SJCRH30 (cell line): ENCODE measurements around the gene UBE2E2. TPM values are rescaled to one million over a fixed set of nuclear protein-coding genes. Genes with fewer than 3 reads are reported as not detected.

Experiments used
- DNase-seq, 2 experiments: peaks; one replicate each; pipeline ENCODE4 v3.0.0-alpha.2; 2015 to 2020
- H3K27ac ChIP-seq: fragments of 250-450 bp; sonication (Bioruptor Pico); 2 replicates; pipeline ENCODE4 v1.5.1; 2020; ENCODE audit warnings: mild to moderate bottlenecking, moderate library complexity
- H3K27me3 ChIP-seq: fragments of 250-450 bp; sonication (Bioruptor Pico); 2 replicates; pipeline ENCODE4 v1.5.1; 2020; ENCODE audit warnings: mild to moderate bottlenecking, moderate library complexity
- H3K36me3 ChIP-seq: fragments of 250-450 bp; sonication (Bioruptor Pico); 2 replicates; pipeline ENCODE4 v1.5.1; 2020; ENCODE audit warnings: mild to moderate bottlenecking, moderate library complexity
- H3K4me1 ChIP-seq: fragments of 250-450 bp; sonication (Bioruptor Pico); 2 replicates; pipeline ENCODE4 v1.5.1; 2020; ENCODE audit warnings: mild to moderate bottlenecking, moderate library complexity
- H3K4me3 ChIP-seq: fragments of 250-450 bp; sonication (Bioruptor Pico); 2 replicates; pipeline ENCODE4 v1.5.1; 2020; ENCODE audit warnings: mild to moderate bottlenecking, moderate library complexity
- H3K9me3 ChIP-seq: fragments of 250-450 bp; sonication (Bioruptor Pico); replicated peaks from 2 replicates; pipeline ENCODE4 v1.5.1; 2020; ENCODE audit warnings: mild to moderate bottlenecking, moderate library complexity
- total RNA-seq: library from RNA; depleted of rRNA; stranded (reverse); fragments of >200 nt; shearing (Covaris generic); gene quantifications from 2 replicates; pipeline ENCODE4 v1.2.3, GENCODE V29; 2014; rRNA removed

UBE2E2 gene
- total RNA-seq = 94.6 and 96.3 TPM in 2 replicates

GRCh38 chr3:23202921-23203707 lies at the start of gene UBE2E2:
TSS of gene UBE2E2 (plus strand) at chr3:23203327.
- DNase-seq = peak; percentile 83 to 88
- Histone ChIP-seq H3K4me1 (peaks cover 5% of the 10 kb centered on the region; the same call in 1 of the 2 replicates), H3K4me3 (peak within 1 kb of the TSS; percentile 97), H3K9me3 (no peaks in the 10 kb centered on the region), H3K36me3 (no peaks in the 10 kb centered on the region), H3K27ac (peak within 1 kb of the TSS; percentile 52), H3K27me3 (no peaks in the 10 kb centered on the region)

GRCh38 chr3:23153436-23153835 lies 49.7 kb upstream of the UBE2E2 start:
- peaks cover 2% of the 10 kb centered on the region; the same call in 1 of the 2 replicates for H3K9me3 ChIP-seq
- H3K4me1 ChIP-seq = no peaks in the 10 kb centered on the region
- H3K4me3 ChIP-seq = no peak overlapping the region
- no peak for DNase-seq
- H3K36me3 ChIP-seq = no peaks in the 10 kb centered on the region
- H3K27ac ChIP-seq = no peak overlapping the region
- no peaks in the 10 kb centered on the region for H3K27me3 ChIP-seq

- Histone ChIP-seq H3K4me3 (no peak overlapping the region), H3K4me1 (peaks cover 3% of the 10 kb centered on the region; the same call in 1 of the 2 replicates), H3K36me3 (no peaks in the 10 kb centered on the region), H3K27me3 (no peaks in the 10 kb centered on the region), H3K27ac (no peak overlapping the region), H3K9me3 (peaks cover 2% of the 10 kb centered on the region; the same call in 1 of the 2 replicates)
- no peak for DNase-seq
Observed at GRCh38 chr3:23157331-23157730, 45.8 kb upstream of the UBE2E2 start.

- H3K4me1 ChIP-seq = peaks cover 3% of the 10 kb centered on the region; the same call in 1 of the 2 replicates
- peaks cover 6% of the 10 kb centered on the region; the same call in 1 of the 2 replicates for H3K9me3 ChIP-seq
- no peaks in the 10 kb centered on the region for H3K27me3 ChIP-seq
- H3K27ac ChIP-seq = no peak overlapping the region
- DNase-seq = no peak
- H3K4me3 ChIP-seq = no peak overlapping the region
- H3K36me3 ChIP-seq = no peaks in the 10 kb centered on the region
Observed at GRCh38 chr3:23159929-23160328, 43.2 kb upstream of the UBE2E2 start.

GRCh38 chr3:23161308-23161707 lies 41.8 kb upstream of the UBE2E2 start:
- Histone ChIP-seq H3K36me3 (no peaks in the 10 kb centered on the region), H3K27me3 (no peaks in the 10 kb centered on the region), H3K4me3 (no peak overlapping the region), H3K27ac (no peak overlapping the region), H3K4me1 (peaks cover 3% of the 10 kb centered on the region; the same call in 1 of the 2 replicates), H3K9me3 (0 out of 2 replicates have a peak, but pooled peaks cover 3% of the 10 kb centered on the region)
- DNase-seq = no peak

GRCh38 chr3:23161896-23162570 lies 41.1 kb upstream of the UBE2E2 start:
- peaks cover 3% of the 10 kb centered on the region; the same call in 1 of the 2 replicates for H3K4me1 ChIP-seq

GRCh38 chr3:23162934-23163333 lies 40.2 kb upstream of the UBE2E2 start:
- Histone ChIP-seq H3K9me3 (0 out of 2 replicates have a peak, but pooled peaks cover 3% of the 10 kb centered on the region), H3K4me1 (peaks cover 3% of the 10 kb centered on the region; the same call in 1 of the 2 replicates), H3K36me3 (no peaks in the 10 kb centered on the region), H3K27me3 (no peaks in the 10 kb centered on the region), H3K27ac (no peak overlapping the region), H3K4me3 (no peak overlapping the region)
- no peak for DNase-seq

More at GRCh38 chr3:23161896-23162570, 41.1 kb upstream of the UBE2E2 start:
- Histone ChIP-seq H3K4me3 (no peak overlapping the region), H3K27ac (no peak overlapping the region), H3K27me3 (no peaks in the 10 kb centered on the region), H3K9me3 (0 out of 2 replicates have a peak, but pooled peaks cover 3% of the 10 kb centered on the region), H3K36me3 (no peaks in the 10 kb centered on the region)
- DNase-seq = no peak

GRCh38 chr3:23164746-23165145 lies 38.4 kb upstream of the UBE2E2 start:
- H3K4me3 ChIP-seq = no peak overlapping the region
- peaks cover under 1% of the 10 kb centered on the region; the same call in 1 of the 2 replicates for H3K4me1 ChIP-seq
- no peak for DNase-seq
- H3K27ac ChIP-seq = no peak overlapping the region
- H3K9me3 ChIP-seq = 0 out of 2 replicates have a peak, but pooled peaks cover 3% of the 10 kb centered on the region
- no peaks in the 10 kb centered on the region for H3K27me3 ChIP-seq
- no peaks in the 10 kb centered on the region for H3K36me3 ChIP-seq

- Histone ChIP-seq H3K4me1 (no peaks in the 10 kb centered on the region), H3K27me3 (no peaks in the 10 kb centered on the region), H3K36me3 (no peaks in the 10 kb centered on the region), H3K9me3 (0 out of 2 replicates have a peak, but pooled peaks cover 3% of the 10 kb centered on the region), H3K27ac (no peak overlapping the region), H3K4me3 (no peak overlapping the region)
- DNase-seq = no peak
Observed at GRCh38 chr3:23165571-23165970, 37.6 kb upstream of the UBE2E2 start.

GRCh38 chr3:23166276-23166675 lies 36.9 kb upstream of the UBE2E2 start:
- DNase-seq = no peak
- no peaks in the 10 kb centered on the region for H3K36me3 ChIP-seq
- no peak overlapping the region for H3K4me3 ChIP-seq
- H3K27me3 ChIP-seq = no peaks in the 10 kb centered on the region
- H3K4me1 ChIP-seq = no peaks in the 10 kb centered on the region
- no peak overlapping the region for H3K27ac ChIP-seq
- H3K9me3 ChIP-seq = 0 out of 2 replicates have a peak, but pooled peaks cover 3% of the 10 kb centered on the region

GRCh38 chr3:23166845-23167244 lies 36.3 kb upstream of the UBE2E2 start:
- Histone ChIP-seq H3K27ac (no peak overlapping the region), H3K4me3 (no peak overlapping the region), H3K4me1 (no peaks in the 10 kb centered on the region), H3K27me3 (no peaks in the 10 kb centered on the region), H3K9me3 (0 out of 2 replicates have a peak, but pooled peaks cover 3% of the 10 kb centered on the region), H3K36me3 (no peaks in the 10 kb centered on the region)
- DNase-seq = no peak

- no peaks in the 10 kb centered on the region for H3K27me3 ChIP-seq
- DNase-seq = no peak
- H3K4me1 ChIP-seq = no peaks in the 10 kb centered on the region
- H3K9me3 ChIP-seq = no peaks in the 10 kb centered on the region
- H3K36me3 ChIP-seq = no peaks in the 10 kb centered on the region
- no peak overlapping the region for H3K4me3 ChIP-seq
- H3K27ac ChIP-seq = no peak overlapping the region
Observed at GRCh38 chr3:23169551-23169950, 33.6 kb upstream of the UBE2E2 start.

- Histone ChIP-seq H3K4me3 (no peak overlapping the region), H3K27me3 (no peaks in the 10 kb centered on the region)
- DNase-seq = no peak
Observed at GRCh38 chr3:23170291-23170690, 32.8 kb upstream of the UBE2E2 start.

GRCh38 chr3:23172059-23172458 lies 31.1 kb upstream of the UBE2E2 start:
- Histone ChIP-seq H3K9me3 (no peaks in the 10 kb centered on the region; the same call in 1 of the 2 replicates), H3K27me3 (no peaks in the 10 kb centered on the region), H3K27ac (no peak overlapping the region), H3K36me3 (no peaks in the 10 kb centered on the region), H3K4me3 (no peak overlapping the region), H3K4me1 (no peaks in the 10 kb centered on the region)
- no peak for DNase-seq

More at GRCh38 chr3:23170291-23170690, 32.8 kb upstream of the UBE2E2 start:
- no peak overlapping the region for H3K27ac ChIP-seq
- H3K9me3 ChIP-seq = no peaks in the 10 kb centered on the region; the same call in 1 of the 2 replicates
- no peaks in the 10 kb centered on the region for H3K4me1 ChIP-seq
- no peaks in the 10 kb centered on the region for H3K36me3 ChIP-seq
